Mesothelial cell of epicardium (in vitro differentiated cells): ENCODE data around the gene OR2W1. TPM values are rescaled to one million over a fixed set of nuclear protein-coding genes. Genes with fewer than 3 reads are reported as not detected.

Experiments
- DNase-seq, 2 experiments: peaks; one replicate each; pipeline ENCODE4 v3.0.0; 2021; ENCODE audit warnings: low spot score in 2 of 2; ENCODE audit not compliant: unreplicated experiment in 2 of 2
- H3K27ac Mint-ChIP-seq: 2 replicates; pipeline ENCODE4 v1.8.0; 2021; ENCODE audit warnings: mixed read lengths
- H3K27me3 Mint-ChIP-seq: 2 replicates; pipeline ENCODE4 v1.8.0; 2021; ENCODE audit warnings: low read depth, mixed read lengths
- H3K36me3 Mint-ChIP-seq: 2 replicates; pipeline ENCODE4 v1.8.0; 2021; ENCODE audit warnings: mixed read lengths
- H3K4me1 Mint-ChIP-seq: 2 replicates; pipeline ENCODE4 v1.8.0; 2021; ENCODE audit warnings: mixed read lengths
- H3K4me3 Mint-ChIP-seq: 2 replicates; pipeline ENCODE4 v1.8.0; 2021; ENCODE audit warnings: mild to moderate bottlenecking, moderate library complexity, mixed read lengths
- H3K9me3 Mint-ChIP-seq: 2 replicates; pipeline ENCODE4 v1.8.0; 2021; ENCODE audit warnings: mixed read lengths
- CTCF ChIP-seq: fragments of 200-600 bp; sonication (generic); IDR thresholded peaks from one replicate; pipeline ENCODE4 v1.5.0; 2021; ENCODE audit warnings: antibody characterized with exemption; ENCODE audit not compliant: unreplicated experiment
- total RNA-seq: library from RNA; stranded (reverse); gene quantifications from 3 replicates; pipeline ENCODE4 v1.2.1, GENCODE V29; 2021

Gene OR2W1
- not detected in 3 replicates for total RNA-seq

GRCh38 chr6:29045075-29045474 is at the start of gene OR2W1:
TSS of gene OR2W1 (minus strand) at chr6:29045175. CDS start at chr6:29045175, 0 bp downstream.
- no peak within 1 kb of the TSS for H3K4me3 Mint-ChIP-seq
- no peak for TF ChIP-seq CTCF
- peaks cover 8% of the 10 kb centered on the region for H3K9me3 Mint-ChIP-seq
- H3K36me3 Mint-ChIP-seq: no peaks in the 10 kb centered on the region
- H3K27ac Mint-ChIP-seq: no peak within 1 kb of the TSS
- DNase-seq: no peak
- peaks cover 53% of the 10 kb centered on the region for H3K27me3 Mint-ChIP-seq
- H3K4me1 Mint-ChIP-seq: no peaks in the 10 kb centered on the region

GRCh38 chr6:29092957-29093356 is 48.0 kb upstream of the OR2W1 start:
- no peak for TF ChIP-seq CTCF
- Mint-ChIP-seq H3K4me1 (no peaks in the 10 kb centered on the region), H3K9me3 (no peaks in the 10 kb centered on the region), H3K27ac (no peak overlapping the region), H3K27me3 (peaks cover 22% of the 10 kb centered on the region), H3K4me3 (no peak overlapping the region), H3K36me3 (no peaks in the 10 kb centered on the region)
- no peak for DNase-seq

- H3K27me3 Mint-ChIP-seq: peaks cover 31% of the 10 kb centered on the region
- no peak within 1 kb of the TSS for H3K4me3 Mint-ChIP-seq
- no peak for DNase-seq
Measured at GRCh38 chr6:29087213-29087612, 42.2 kb upstream of the OR2W1 start, which contains the start of gene OR2B3. TSS of gene OR2B3 (minus strand) at chr6:29087313. CDS start at chr6:29087248, 65 bp downstream.

GRCh38 chr6:29082457-29082856 is 37.5 kb upstream of the OR2W1 start:
- TF ChIP-seq CTCF: no peak
- no peaks in the 10 kb centered on the region for H3K36me3 Mint-ChIP-seq
- H3K4me1 Mint-ChIP-seq: no peaks in the 10 kb centered on the region
- H3K27ac Mint-ChIP-seq: no peak overlapping the region
- DNase-seq: no peak
- no peaks in the 10 kb centered on the region for H3K9me3 Mint-ChIP-seq
- no peak overlapping the region for H3K4me3 Mint-ChIP-seq
- peaks cover 35% of the 10 kb centered on the region for H3K27me3 Mint-ChIP-seq

More at GRCh38 chr6:29087213-29087612, 42.2 kb upstream of the OR2W1 start, which contains the start of gene OR2B3:
- TF ChIP-seq CTCF: no peak
- H3K36me3 Mint-ChIP-seq: no peaks in the 10 kb centered on the region
- H3K9me3 Mint-ChIP-seq: no peaks in the 10 kb centered on the region
- no peak within 1 kb of the TSS for H3K27ac Mint-ChIP-seq
- H3K4me1 Mint-ChIP-seq: no peaks in the 10 kb centered on the region

- H3K36me3 Mint-ChIP-seq: no peaks in the 10 kb centered on the region
- no peak overlapping the region for H3K4me3 Mint-ChIP-seq
- peaks cover 35% of the 10 kb centered on the region for H3K27me3 Mint-ChIP-seq
- DNase-seq: no peak
- H3K9me3 Mint-ChIP-seq: no peaks in the 10 kb centered on the region
- no peaks in the 10 kb centered on the region for H3K4me1 Mint-ChIP-seq
- no peak overlapping the region for H3K27ac Mint-ChIP-seq
- no peak for TF ChIP-seq CTCF
Measured at GRCh38 chr6:29081312-29081711, 36.3 kb upstream of the OR2W1 start.

GRCh38 chr6:29079203-29079602 is 34.2 kb upstream of the OR2W1 start:
- no peak overlapping the region for H3K27ac Mint-ChIP-seq
- no peak for TF ChIP-seq CTCF
- no peak for DNase-seq
- peaks cover 44% of the 10 kb centered on the region for H3K27me3 Mint-ChIP-seq
- no peaks in the 10 kb centered on the region for H3K4me1 Mint-ChIP-seq
- no peak overlapping the region for H3K4me3 Mint-ChIP-seq
- no peaks in the 10 kb centered on the region for H3K9me3 Mint-ChIP-seq
- no peaks in the 10 kb centered on the region for H3K36me3 Mint-ChIP-seq
